Loucy (cell line): ENCODE measurements around the gene PFDN1.

ENCODE experiments used
- EZH2phosphoT487 ChIP-seq: fragments of 200-600 bp; IDR thresholded peaks from 2 replicates; pipeline ENCODE4 v1.6.1; 2018; ENCODE audit warnings: antibody characterized with exemption, mild to moderate bottlenecking, moderate library complexity, borderline replicate concordance
- TF ChIP-seq, protein P1 (sequence below): fragments of 200-600 bp; sonication (generic); conservative IDR thresholded peaks from 2 replicates; pipeline ENCODE4 v1.5.1; 2014; ENCODE audit warnings: mild to moderate bottlenecking, antibody characterized with exemption, low read length

DNA sequence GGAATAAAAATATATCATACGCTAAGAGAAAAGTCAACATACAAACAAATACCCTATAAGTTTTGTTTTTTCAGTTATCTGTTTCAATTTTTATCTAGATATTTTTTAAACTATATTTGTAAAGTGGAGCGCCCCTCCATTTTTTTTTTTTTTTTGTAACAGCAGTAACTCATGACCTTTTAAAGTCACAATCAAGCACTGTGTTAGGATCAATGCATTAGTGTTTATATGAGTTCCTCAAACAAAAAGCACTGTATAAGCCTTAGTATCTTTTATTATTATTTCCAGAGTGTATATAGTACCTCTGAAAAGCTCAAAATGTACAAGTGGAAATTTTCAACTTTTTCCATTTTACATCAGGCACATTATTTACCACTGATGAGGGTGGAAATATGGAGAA lies 20.6 kb downstream of the PFDN1 start:
- TF ChIP-seq, protein P1, sequence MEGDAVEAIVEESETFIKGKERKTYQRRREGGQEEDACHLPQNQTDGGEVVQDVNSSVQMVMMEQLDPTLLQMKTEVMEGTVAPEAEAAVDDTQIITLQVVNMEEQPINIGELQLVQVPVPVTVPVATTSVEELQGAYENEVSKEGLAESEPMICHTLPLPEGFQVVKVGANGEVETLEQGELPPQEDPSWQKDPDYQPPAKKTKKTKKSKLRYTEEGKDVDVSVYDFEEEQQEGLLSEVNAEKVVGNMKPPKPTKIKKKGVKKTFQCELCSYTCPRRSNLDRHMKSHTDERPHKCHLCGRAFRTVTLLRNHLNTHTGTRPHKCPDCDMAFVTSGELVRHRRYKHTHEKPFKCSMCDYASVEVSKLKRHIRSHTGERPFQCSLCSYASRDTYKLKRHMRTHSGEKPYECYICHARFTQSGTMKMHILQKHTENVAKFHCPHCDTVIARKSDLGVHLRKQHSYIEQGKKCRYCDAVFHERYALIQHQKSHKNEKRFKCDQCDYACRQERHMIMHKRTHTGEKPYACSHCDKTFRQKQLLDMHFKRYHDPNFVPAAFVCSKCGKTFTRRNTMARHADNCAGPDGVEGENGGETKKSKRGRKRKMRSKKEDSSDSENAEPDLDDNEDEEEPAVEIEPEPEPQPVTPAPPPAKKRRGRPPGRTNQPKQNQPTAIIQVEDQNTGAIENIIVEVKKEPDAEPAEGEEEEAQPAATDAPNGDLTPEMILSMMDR = no peak
- no peak for TF ChIP-seq EZH2phosphoT487
